WTC11 (cell line): ENCODE data around the gene PTPN9. TPM values are rescaled to one million over a fixed set of nuclear protein-coding genes. Genes with fewer than 3 reads are reported as not detected.
A peak's percentile ranks its signal among the peaks of the same experiment; 100 is the strongest.

Experiments
- ATAC-seq: fragments of 200-7000 bp; cut with Tn5 transposase; 2 replicates; pipeline ENCODE4 v1.10.0; 2021; ENCODE audit warnings: mild to moderate bottlenecking, moderate library complexity
- CTCF ChIA-PET: fragments of 300-600 bp; sonication (Branson Sonifier 250); formaldehyde crosslinking; loops from one replicate; lab custom pipeline; 2021; ENCODE audit warnings: antibody characterized with exemption; lab: Charles Lee
- POLR2A ChIA-PET: fragments of 350-600 bp; sonication (Branson Sonifier 250); formaldehyde crosslinking; loops from one replicate; lab custom pipeline; 2021; ENCODE audit warnings: antibody characterized with exemption; lab: Charles Lee
- DNase-seq: peaks from one replicate; pipeline ENCODE4 v3.0.0; 2021; ENCODE audit warnings: low spot score
- H3K27ac Mint-ChIP-seq: 2 replicates; pipeline ENCODE4 v1.8.0; 2021; ENCODE audit warnings: mixed read lengths
- H3K27me3 Mint-ChIP-seq: 2 replicates; pipeline ENCODE4 v1.8.0; 2021; ENCODE audit warnings: low read depth, mild to moderate bottlenecking, moderate library complexity, mixed read lengths
- H3K36me3 Mint-ChIP-seq: 2 replicates; pipeline ENCODE4 v1.8.0; 2021; ENCODE audit warnings: mixed read lengths
- H3K4me1 Mint-ChIP-seq: 2 replicates; pipeline ENCODE4 v1.8.0; 2022; ENCODE audit warnings: mixed read lengths
- H3K4me3 Mint-ChIP-seq: 2 replicates; pipeline ENCODE4 v1.8.0; 2021; ENCODE audit warnings: mild to moderate bottlenecking, moderate library complexity, mixed read lengths
- H3K9me3 Mint-ChIP-seq: 2 replicates; pipeline ENCODE4 v1.8.0; 2021; ENCODE audit warnings: mixed read lengths
- AR ChIP-seq: fragments of 250-450 bp; sonication (Bioruptor Pico); IDR thresholded peaks from 2 replicates; pipeline ENCODE4 v1.9.0; 2021; ENCODE audit warnings: mild to moderate bottlenecking
- ATF1 ChIP-seq: sonication (generic); formaldehyde crosslinking; IDR thresholded peaks from 2 replicates; pipeline ENCODE4 v1.8.1; 2023; ENCODE audit warnings: mild to moderate bottlenecking, moderate library complexity, missing genetic modification reagents
- CTCF ChIP-seq: fragments of 200-600 bp; IDR thresholded peaks from 2 replicates; pipeline ENCODE4 v1.8.0; 2022; ENCODE audit warnings: antibody characterized with exemption
- FOXK1 ChIP-seq: sonication (generic); formaldehyde crosslinking; IDR thresholded peaks from 2 replicates; pipeline ENCODE4 v1.8.0; 2022; ENCODE audit warnings: mild to moderate bottlenecking, moderate library complexity, missing genetic modification reagents
- MLX ChIP-seq: sonication (generic); formaldehyde crosslinking; IDR thresholded peaks from 2 replicates; pipeline ENCODE4 v1.8.1; 2023; ENCODE audit warnings: mild to moderate bottlenecking, missing genetic modification reagents, moderate library complexity
- RELA ChIP-seq: sonication (generic); formaldehyde crosslinking; IDR thresholded peaks from 2 replicates; pipeline ENCODE4 v1.8.1; 2022; ENCODE audit warnings: missing genetic modification reagents, mild to moderate bottlenecking, borderline replicate concordance
- RORB ChIP-seq: fragments of 250-450 bp; sonication (Bioruptor Pico); IDR thresholded peaks from 2 replicates; pipeline ENCODE4 v1.9.0; 2021; ENCODE audit warnings: mild to moderate bottlenecking
- SMAD3 ChIP-seq: sonication (generic); formaldehyde crosslinking; IDR thresholded peaks from 2 replicates; pipeline ENCODE4 v1.8.0; 2022; ENCODE audit warnings: missing genetic modification reagents, mild to moderate bottlenecking, borderline replicate concordance
- SMAD4 ChIP-seq: sonication (generic); formaldehyde crosslinking; IDR thresholded peaks from 2 replicates; pipeline ENCODE4 v1.8.0; 2022; ENCODE audit warnings: mild to moderate bottlenecking, missing genetic modification reagents
- STAT6 ChIP-seq: sonication (generic); formaldehyde crosslinking; conservative IDR thresholded peaks from 2 replicates; pipeline ENCODE4 v1.8.1; 2023; ENCODE audit warnings: mild to moderate bottlenecking, low read depth, missing genetic modification reagents, moderate library complexity
- ZNF121 ChIP-seq: sonication (generic); formaldehyde crosslinking; IDR thresholded peaks from 2 replicates; pipeline ENCODE4 v1.8.0; 2023; ENCODE audit warnings: missing genetic modification reagents
- ZNF138 ChIP-seq: sonication (generic); formaldehyde crosslinking; conservative IDR thresholded peaks from 2 replicates; pipeline ENCODE4 v1.8.1; 2022; ENCODE audit warnings: mild to moderate bottlenecking, moderate library complexity, missing genetic modification reagents
- ZNF396 ChIP-seq: fragments of 250-450 bp; sonication (Bioruptor Pico); IDR thresholded peaks from 2 replicates; pipeline ENCODE4 v1.8.0; 2021; ENCODE audit warnings: mild to moderate bottlenecking, moderate library complexity, borderline replicate concordance
- total RNA-seq: library from RNA; stranded (reverse); gene quantifications from 3 replicates; pipeline ENCODE4 v1.2.3, GENCODE V29; 2021

PTPN9 gene
- total RNA-seq, 1 experiment from 2014 or later: 45.5 TPM

- ATAC-seq (no peak), DNase-seq (no peak)
- no peaks in the 10 kb centered on the region for H3K4me1 Mint-ChIP-seq
- H3K27me3 Mint-ChIP-seq: no peaks in the 10 kb centered on the region
- H3K36me3 Mint-ChIP-seq: peaks cover 38% of the 10 kb centered on the region
- ChIA-PET POLR2A (interaction anchor here (1.1 kb wide), 1 partner anchor 20 kb away, joined by 3 read pairs; the partner anchor contains the start of gene SIN3A), CTCF (interaction anchor here (1.7 kb wide), 1 partner anchor 63 kb away, joined by 4 read pairs; no protein-coding TSS in a partner anchor)
- H3K9me3 Mint-ChIP-seq: no peaks in the 10 kb centered on the region
- H3K27ac Mint-ChIP-seq: no peak overlapping the region
- TF ChIP-seq RELA (CRISPR knock-in tag): no peak
- no peak for TF ChIP-seq MLX (CRISPR knock-in tag)
- TF ChIP-seq ATF1: no peak
- TF ChIP-seq STAT6 (CRISPR knock-in tag): no peak
- no peak for TF ChIP-seq SMAD4 (CRISPR knock-in tag)
- TF ChIP-seq ZNF138 (CRISPR knock-in tag): no peak
- no peak overlapping the region for H3K4me3 Mint-ChIP-seq
Observed at GRCh38 chr15:75431270-75431669, 147.8 kb downstream of the PTPN9 start.

- TF ChIP-seq ZNF121 (CRISPR knock-in tag): no peak
- TF ChIP-seq SMAD3: no peak
- no peak for TF ChIP-seq FOXK1 (CRISPR knock-in tag)
- no peak for TF ChIP-seq AR (CRISPR knock-in tag)
- no peak for TF ChIP-seq RORB (CRISPR knock-in tag)
- TF ChIP-seq CTCF: no peak
- TF ChIP-seq, all 79 proteins: peak for 0
- no peak for DNase-seq
- no peak for ATAC-seq
- Mint-ChIP-seq H3K36me3 (peaks cover 37% of the 10 kb centered on the region), H3K4me1 (no peaks in the 10 kb centered on the region), H3K4me3 (no peak overlapping the region), H3K27ac (no peak overlapping the region), H3K9me3 (no peaks in the 10 kb centered on the region), H3K27me3 (no peaks in the 10 kb centered on the region)
- POLR2A ChIA-PET: no interaction called here
- CTCF ChIA-PET: no interaction called here
Observed at GRCh38 chr15:75430259-75430658, 148.9 kb downstream of the PTPN9 start.

- Mint-ChIP-seq H3K9me3 (no peaks in the 10 kb centered on the region), H3K4me3 (no peak overlapping the region), H3K36me3 (peaks cover 34% of the 10 kb centered on the region), H3K27ac (no peak overlapping the region), H3K4me1 (no peaks in the 10 kb centered on the region), H3K27me3 (no peaks in the 10 kb centered on the region)
- no peak for ATAC-seq
- CTCF ChIA-PET: no interaction called here
- DNase-seq: no peak
- 0 out of 2 replicates have a peak, but pooled peaks have one; percentile 16 for TF ChIP-seq ZNF121 (CRISPR knock-in tag)
- TF ChIP-seq ZNF396 (CRISPR knock-in tag): no peak
- POLR2A ChIA-PET: no interaction called here
Observed at GRCh38 chr15:75428152-75428551, 151.0 kb downstream of the PTPN9 start.
